ENCODE results near the gene GBA3. TPM values are rescaled to one million over a fixed set of nuclear protein-coding genes. Genes with fewer than 3 reads are reported as not detected.

The GBA3 gene
- total RNA-seq, 1 experiment from 2014 or later: 0.09 TPM

- TF ChIP-seq ZNF281 (CRISPR knock-in tag; IDR thresholded peaks at IDR 0.05) (no peak), FOXJ3 (CRISPR knock-in tag; IDR thresholded peaks at IDR 0.05; ENCODE audit: borderline replicate concordance) (no peak)
Observed at GRCh38 chr4:22719218-22719617, 26.5 kb downstream of the GBA3 start (continued).

GRCh38 chr4:22720091-22720490 is 27.4 kb downstream of the GBA3 start:
- peaks cover 3% of the 10 kb centered on the region; the same call in 1 of the 2 replicates for H3K4me1 Mint-ChIP-seq
- no peak for TF ChIP-seq HMGXB4 (CRISPR knock-in tag; IDR thresholded peaks at IDR 0.05)
- no peak for TF ChIP-seq SP1 (CRISPR knock-in tag; conservative IDR thresholded peaks at IDR 0.05)
- no peak for TF ChIP-seq ZNF396 (CRISPR knock-in tag; IDR thresholded peaks at IDR 0.05; ENCODE audit: borderline replicate concordance)
- no peak for TF ChIP-seq ZNF317 (CRISPR knock-in tag; IDR thresholded peaks at IDR 0.05; ENCODE audit: borderline replicate concordance, low read depth)
- TF ChIP-seq RORB (CRISPR knock-in tag; IDR thresholded peaks at IDR 0.05): no peak
- TF ChIP-seq NFATC4 (CRISPR knock-in tag; IDR thresholded peaks at IDR 0.05): no peak
- TF ChIP-seq MYBL2 (CRISPR knock-in tag; IDR thresholded peaks at IDR 0.05): no peak
- TF ChIP-seq NR2C2 (CRISPR knock-in tag; IDR thresholded peaks at IDR 0.05): no peak
- no peak for TF ChIP-seq ZNF423 (CRISPR knock-in tag; IDR thresholded peaks at IDR 0.05)
- TF ChIP-seq ATF6 (CRISPR knock-in tag; IDR thresholded peaks at IDR 0.05): no peak
- no peak for TF ChIP-seq PRDM15 (CRISPR knock-in tag; IDR thresholded peaks at IDR 0.05)
- no peak for TF ChIP-seq ZNF263 (CRISPR knock-in tag; IDR thresholded peaks at IDR 0.05; ENCODE audit: low read depth)
- no peak for TF ChIP-seq USF2 (CRISPR knock-in tag; IDR thresholded peaks at IDR 0.05)
- no peak for TF ChIP-seq STAT6 (CRISPR knock-in tag; conservative IDR thresholded peaks at IDR 0.05; ENCODE audit: low read depth)
- no peak for TF ChIP-seq GTF2I (CRISPR knock-in tag; conservative IDR thresholded peaks at IDR 0.05)
- TF ChIP-seq ZSCAN18 (CRISPR knock-in tag; IDR thresholded peaks at IDR 0.05): no peak
- TF ChIP-seq FOXK1 (CRISPR knock-in tag; IDR thresholded peaks at IDR 0.05): no peak
- no peak for TF ChIP-seq ZNF416 (CRISPR knock-in tag; IDR thresholded peaks at IDR 0.05)
- TF ChIP-seq ELF4 (CRISPR knock-in tag; IDR thresholded peaks at IDR 0.05; ENCODE audit: low read depth): no peak
- CTCF ChIA-PET: no interaction called here
- H3K9me3 Mint-ChIP-seq: peaks cover 9% of the 10 kb centered on the region
- H3K4me3 Mint-ChIP-seq: no peak overlapping the region
- no peaks in the 10 kb centered on the region for H3K27me3 Mint-ChIP-seq (ENCODE audit: low read depth)
- no peak overlapping the region for H3K27ac Mint-ChIP-seq
- no peaks in the 10 kb centered on the region for H3K36me3 Mint-ChIP-seq
- no peak for DNase-seq (ENCODE audit: low spot score)
- no peak for ATAC-seq
- POLR2A ChIA-PET: no interaction called here

Measured in WTC11 (cell line).